22Rv1 (cell line): Measurements from ENCODE around the gene NAA50.

Experiments used
- ZFX ChIP-seq: fragments of 450-650 bp; IDR thresholded peaks from 2 replicates; pipeline ENCODE4 v1.6.1; 2017; ENCODE audit warnings: antibody characterized with exemption, borderline replicate concordance
- TF ChIP-seq, protein P1 (sequence below): fragments of 450-650 bp; IDR thresholded peaks from 2 replicates; pipeline ENCODE4 v1.5.1; 2017; ENCODE audit warnings: mild to moderate bottlenecking

DNA sequence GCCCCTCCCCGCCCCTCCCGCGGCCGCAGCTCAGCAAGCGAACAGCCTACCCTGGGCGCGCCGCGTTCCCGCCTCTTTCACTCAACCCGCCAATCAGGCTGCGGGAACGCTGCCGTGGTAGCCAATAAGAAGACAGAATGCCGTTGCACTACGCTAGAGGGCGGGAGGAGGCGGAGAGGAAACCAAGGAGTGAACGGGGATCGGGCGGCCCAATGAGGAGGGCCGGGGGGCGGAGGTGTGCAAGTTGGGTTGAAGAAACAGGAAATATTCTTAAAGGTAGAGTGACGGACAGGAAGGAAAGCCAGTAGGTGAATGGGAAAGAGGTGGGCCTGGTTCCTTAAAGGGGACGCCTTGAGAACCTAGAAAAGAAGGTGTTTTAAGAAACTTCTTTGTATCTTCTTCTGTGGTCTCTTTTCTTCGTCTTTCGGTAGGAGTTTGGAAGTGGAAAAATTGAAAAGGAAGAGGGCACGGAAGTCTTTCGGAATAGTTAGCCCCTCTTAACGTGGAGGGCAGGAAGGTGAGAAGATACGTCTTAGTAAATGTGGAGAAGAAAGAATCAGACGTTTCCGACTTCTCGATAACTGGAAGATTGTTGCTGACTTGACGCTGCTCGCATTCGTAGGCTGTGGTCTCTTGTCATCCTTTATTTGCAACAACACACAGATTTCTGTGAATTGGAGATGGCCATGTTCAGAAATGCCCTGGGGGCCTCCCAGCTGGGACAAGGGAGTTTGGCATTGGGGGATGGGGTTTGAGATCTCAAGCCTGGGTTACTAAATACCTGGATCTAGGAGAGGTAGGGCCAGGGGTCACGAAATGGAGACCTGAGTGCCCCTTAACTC lies 49.2 kb downstream of the NAA50 start:
- TF ChIP-seq, protein P1, sequence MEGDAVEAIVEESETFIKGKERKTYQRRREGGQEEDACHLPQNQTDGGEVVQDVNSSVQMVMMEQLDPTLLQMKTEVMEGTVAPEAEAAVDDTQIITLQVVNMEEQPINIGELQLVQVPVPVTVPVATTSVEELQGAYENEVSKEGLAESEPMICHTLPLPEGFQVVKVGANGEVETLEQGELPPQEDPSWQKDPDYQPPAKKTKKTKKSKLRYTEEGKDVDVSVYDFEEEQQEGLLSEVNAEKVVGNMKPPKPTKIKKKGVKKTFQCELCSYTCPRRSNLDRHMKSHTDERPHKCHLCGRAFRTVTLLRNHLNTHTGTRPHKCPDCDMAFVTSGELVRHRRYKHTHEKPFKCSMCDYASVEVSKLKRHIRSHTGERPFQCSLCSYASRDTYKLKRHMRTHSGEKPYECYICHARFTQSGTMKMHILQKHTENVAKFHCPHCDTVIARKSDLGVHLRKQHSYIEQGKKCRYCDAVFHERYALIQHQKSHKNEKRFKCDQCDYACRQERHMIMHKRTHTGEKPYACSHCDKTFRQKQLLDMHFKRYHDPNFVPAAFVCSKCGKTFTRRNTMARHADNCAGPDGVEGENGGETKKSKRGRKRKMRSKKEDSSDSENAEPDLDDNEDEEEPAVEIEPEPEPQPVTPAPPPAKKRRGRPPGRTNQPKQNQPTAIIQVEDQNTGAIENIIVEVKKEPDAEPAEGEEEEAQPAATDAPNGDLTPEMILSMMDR = no peak
- TF ChIP-seq ZFX = no peak
